SK-N-SH (cell line): ENCODE data around the gene NFIX. TPM values are rescaled to one million over a fixed set of nuclear protein-coding genes. Genes with fewer than 3 reads are reported as not detected.

ENCODE experiments used
- CTCF ChIA-PET: fragments of 300-600, 350-600 bp; formaldehyde crosslinking; extraction: SDS; loops from one replicate; lab custom pipeline; 2021; lab: Yijun Ruan, JAX
- POLR2A ChIA-PET: fragments of 350-600 bp; sonication (Branson Sonifier 250); formaldehyde crosslinking; extraction: SDS; loops from one replicate; lab custom pipeline; 2020; ENCODE audit warnings: antibody characterized with exemption, inconsistent platforms; lab: Yijun Ruan, JAX
- DNase-seq: peaks from one replicate; pipeline ENCODE4 v3.0.0; 2012
- H2AFZ ChIP-seq: fragments of 200-600 bp; sonication (generic); 2 replicates; pipeline ENCODE4 v1.8.1; 2016; ENCODE audit warnings: antibody characterized with exemption, mild to moderate bottlenecking, low read depth
- H3F3A ChIP-seq: fragments of 200-600 bp; sonication (generic); replicated peaks from 2 replicates; pipeline ENCODE3; 2016; ENCODE audit warnings: antibody characterized with exemption, mild to moderate bottlenecking; ENCODE audit not compliant: insufficient read depth
- H3K27ac ChIP-seq, 2 experiments: fragments of 200-500 bp in 1 of 2; fragments of 200-600 bp in 1 of 2; sonication (Bioruptor generic) in 1 of 2; sonication (generic), shearing (Covaris generic) in 1 of 2; 2 replicates each; pipeline versions ENCODE4 v1.5.1 to v1.6.1; 2014 to 2016; ENCODE audit warnings: low read depth in 2 of 2, inconsistent platforms in 1 of 2, low read length in 1 of 2, mild to moderate bottlenecking in 1 of 2, mixed read lengths in 1 of 2
- H3K27me3 ChIP-seq: fragments of 200-600 bp; sonication (generic), shearing (Covaris generic); 2 replicates; pipeline ENCODE4 v1.6.1; 2016; ENCODE audit warnings: mixed run types; ENCODE audit not compliant: insufficient read depth
- H3K36me3 ChIP-seq, 2 experiments: fragments of 200-500 bp in 1 of 2; fragments of 200-600 bp in 1 of 2; sonication (Bioruptor generic) in 1 of 2; sonication (generic) in 1 of 2; replicated peaks in 1 of 2; 2 replicates each; pipeline versions ENCODE3 to v1.5.1; 2014 to 2016; ENCODE audit warnings: low read length in 1 of 2, mild to moderate bottlenecking in 1 of 2; ENCODE audit not compliant: insufficient read depth in 2 of 2, control insufficient read depth in 1 of 2
- H3K4me1 ChIP-seq, 2 experiments: fragments of 200-500 bp in 1 of 2; fragments of 200-600 bp in 1 of 2; sonication (Bioruptor generic) in 1 of 2; sonication (generic), shearing (Covaris generic) in 1 of 2; 2 replicates each; pipeline versions ENCODE4 v1.5.1 to v1.6.1; 2014 to 2016; ENCODE audit warnings: low read depth in 1 of 2, low read length in 1 of 2, mixed run types in 1 of 2; ENCODE audit not compliant: insufficient read depth in 2 of 2, control insufficient read depth in 1 of 2
- H3K4me2 ChIP-seq: fragments of 200-600 bp; sonication (generic), shearing (Covaris generic); 2 replicates; pipeline ENCODE4 v1.6.1; 2017; ENCODE audit warnings: mixed run types
- H3K4me3 ChIP-seq, 2 experiments: fragments of 200-500 bp in 1 of 2; fragments of 200-600 bp in 1 of 2; sonication (Bioruptor generic) in 1 of 2; sonication (generic), shearing (Covaris generic) in 1 of 2; 2 replicates each; pipeline versions ENCODE4 v1.5.1 to v1.8.1; 2014 to 2016; ENCODE audit warnings: low read depth in 2 of 2, inconsistent platforms in 1 of 2, low read length in 1 of 2, mild to moderate bottlenecking in 1 of 2, mixed read lengths in 1 of 2, moderate library complexity in 1 of 2
- H3K79me2 ChIP-seq: fragments of 200-600 bp; sonication (generic); 2 replicates; pipeline ENCODE4 v1.8.1; 2017; ENCODE audit warnings: mild to moderate bottlenecking; ENCODE audit not compliant: insufficient read depth
- H3K9ac ChIP-seq: fragments of 200-600 bp; sonication (generic); 2 replicates; pipeline ENCODE4 v1.6.1; 2017; ENCODE audit warnings: mixed run types
- H3K9me2 ChIP-seq: fragments of 200-600 bp; sonication (generic); 2 replicates; pipeline ENCODE4 v1.6.1; 2017; ENCODE audit warnings: mixed run types
- H3K9me3 ChIP-seq: fragments of 200-600 bp; sonication (generic); 2 replicates; pipeline ENCODE4 v1.6.1; 2017; ENCODE audit warnings: mixed run types, mild to moderate bottlenecking, moderate library complexity
- H4K20me1 ChIP-seq: fragments of 200-600 bp; sonication (generic); 2 replicates; pipeline ENCODE4 v1.6.1; 2017; ENCODE audit warnings: mild to moderate bottlenecking, mixed run types; ENCODE audit not compliant: insufficient read depth
- CHD2 ChIP-seq: fragments of 150-350 bp; IDR thresholded peaks from 2 replicates; pipeline ENCODE4 v1.6.1; 2018; ENCODE audit warnings: low read length; ENCODE audit not compliant: partially characterized antibody
- ELF1 ChIP-seq: IDR thresholded peaks from 2 replicates; pipeline ENCODE4 v1.4.0; 2012
- EP300 ChIP-seq, 2 experiments: IDR thresholded peaks; 2 replicates each; pipeline versions ENCODE4 v1.4.0 to v1.6.1; 2012; ENCODE audit warnings: borderline replicate concordance in 1 of 2, low read depth in 1 of 2, low read length in 1 of 2
- FOXJ3 ChIP-seq: sonication (generic); formaldehyde crosslinking; IDR thresholded peaks from 2 replicates; pipeline ENCODE4 v1.5.1; 2020; ENCODE audit warnings: mild to moderate bottlenecking, missing genetic modification reagents
- GATA2 ChIP-seq: sonication (generic); formaldehyde crosslinking; IDR thresholded peaks from 2 replicates; pipeline ENCODE4 v1.5.0; 2020; ENCODE audit warnings: mild to moderate bottlenecking, missing genetic modification reagents
- MXI1 ChIP-seq: IDR thresholded peaks from 2 replicates; pipeline ENCODE4 v1.6.1; 2012; ENCODE audit warnings: mild to moderate bottlenecking, low read depth, low read length, improper control_type of control experiment
- NFIC ChIP-seq: IDR thresholded peaks from 2 replicates; pipeline ENCODE4 v1.4.0; 2012; ENCODE audit warnings: borderline replicate concordance
- PBX3 ChIP-seq: IDR thresholded peaks from 2 replicates; pipeline ENCODE4; 2012
- REST ChIP-seq: IDR thresholded peaks from 2 replicates; pipeline ENCODE4 v1.6.1; 2012; ENCODE audit warnings: mild to moderate bottlenecking, low read depth, low read length, moderate library complexity
- TCF12 ChIP-seq: IDR thresholded peaks from 2 replicates; pipeline ENCODE4 v1.4.0; 2012
- WGBS: methylation state at CpG from one replicate; pipeline ENCODE4 v1.1.6; 2017; ENCODE audit warnings: low lambda C conversion rate; 5-methylcytosine and 5-hydroxymethylcytosine counted together
- polyA plus RNA-seq, 3 experiments: library from polyadenylated mRNA; depleted of rRNA; stranded (reverse); fragments of >200 nt; gene quantifications; 2 replicates each; pipeline ENCODE4 v1.2.3, GENCODE V29; 2012
- TF ChIP-seq, protein P1 (sequence below): fragments of 150-350 bp; IDR thresholded peaks from 2 replicates; pipeline ENCODE4 v1.6.1; 2016; ENCODE audit warnings: mild to moderate bottlenecking, low read depth, low read length
- TF ChIP-seq, protein P2 (sequence below): IDR thresholded peaks from 2 replicates; pipeline ENCODE4 v1.4.0; 2012; ENCODE audit warnings: low read depth, borderline replicate concordance

The NFIX gene
- polyA plus RNA-seq, 1 of the 3 experiments (the other 2 are of a cell fraction): 14.8 TPM

- peak; percentile 84 for DNase-seq
- 0 out of 2 replicates have a peak, but pooled peaks have one; percentile 47 for TF ChIP-seq FOXJ3
- TF ChIP-seq PBX3: no peak
- TF ChIP-seq GATA2 (CRISPR knock-in tag): no peak
- TF ChIP-seq REST: no peak
- TF ChIP-seq EP300 (IDR thresholded peaks at IDR 0.05; ENCODE audit: borderline replicate concordance in 1 of 2, low read depth in 1 of 2, low read length in 1 of 2): peak in 1 of 2 experiments; percentile 86; a peak in 2 of 4 replicates
- TF ChIP-seq, protein P1, sequence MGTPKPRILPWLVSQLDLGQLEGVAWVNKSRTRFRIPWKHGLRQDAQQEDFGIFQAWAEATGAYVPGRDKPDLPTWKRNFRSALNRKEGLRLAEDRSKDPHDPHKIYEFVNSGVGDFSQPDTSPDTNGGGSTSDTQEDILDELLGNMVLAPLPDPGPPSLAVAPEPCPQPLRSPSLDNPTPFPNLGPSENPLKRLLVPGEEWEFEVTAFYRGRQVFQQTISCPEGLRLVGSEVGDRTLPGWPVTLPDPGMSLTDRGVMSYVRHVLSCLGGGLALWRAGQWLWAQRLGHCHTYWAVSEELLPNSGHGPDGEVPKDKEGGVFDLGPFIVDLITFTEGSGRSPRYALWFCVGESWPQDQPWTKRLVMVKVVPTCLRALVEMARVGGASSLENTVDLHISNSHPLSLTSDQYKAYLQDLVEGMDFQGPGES: no peak
- TF ChIP-seq MXI1: peak; percentile 46; the same call in 1 of the 2 replicates
- TF ChIP-seq ELF1: no peak
- peak; percentile 34; the same call in 1 of the 2 replicates for TF ChIP-seq TCF12
- TF ChIP-seq NFIC: peak; percentile 60; the same call in 1 of the 2 replicates
- TF ChIP-seq, protein P2, sequence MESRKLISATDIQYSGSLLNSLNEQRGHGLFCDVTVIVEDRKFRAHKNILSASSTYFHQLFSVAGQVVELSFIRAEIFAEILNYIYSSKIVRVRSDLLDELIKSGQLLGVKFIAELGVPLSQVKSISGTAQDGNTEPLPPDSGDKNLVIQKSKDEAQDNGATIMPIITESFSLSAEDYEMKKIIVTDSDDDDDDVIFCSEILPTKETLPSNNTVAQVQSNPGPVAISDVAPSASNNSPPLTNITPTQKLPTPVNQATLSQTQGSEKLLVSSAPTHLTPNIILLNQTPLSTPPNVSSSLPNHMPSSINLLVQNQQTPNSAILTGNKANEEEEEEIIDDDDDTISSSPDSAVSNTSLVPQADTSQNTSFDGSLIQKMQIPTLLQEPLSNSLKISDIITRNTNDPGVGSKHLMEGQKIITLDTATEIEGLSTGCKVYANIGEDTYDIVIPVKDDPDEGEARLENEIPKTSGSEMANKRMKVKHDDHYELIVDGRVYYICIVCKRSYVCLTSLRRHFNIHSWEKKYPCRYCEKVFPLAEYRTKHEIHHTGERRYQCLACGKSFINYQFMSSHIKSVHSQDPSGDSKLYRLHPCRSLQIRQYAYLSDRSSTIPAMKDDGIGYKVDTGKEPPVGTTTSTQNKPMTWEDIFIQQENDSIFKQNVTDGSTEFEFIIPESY: no peak
- peak; percentile 87 for TF ChIP-seq CHD2
- no peaks in the 10 kb centered on the region for H3K27me3 ChIP-seq
- peak within 1 kb of the TSS in 1 of 2 experiments; percentile 5; a peak in 1 of 4 replicates for H3K4me3 ChIP-seq
- H3K36me3 ChIP-seq: no peaks in the 10 kb centered on the region
- H4K20me1 ChIP-seq: no peaks in the 10 kb centered on the region
- ChIA-PET POLR2A (interaction anchor here (0.8 to 1.4 kb wide), 7 partner anchors 8 to 183 kb away, joined by 3 to 7 read pairs (median 4); no protein-coding TSS in a partner anchor), CTCF (interaction anchor here (0.7 to 24.6 kb wide), 9 partner anchors 7 to 183 kb away, joined by 3 to 603 read pairs (median 4); no protein-coding TSS in a partner anchor)
- peak within 1 kb of the TSS; percentile 47 for H2AFZ ChIP-seq
- peaks cover 6 to 23% of the 10 kb centered on the region in 2 experiments; a peak in 3 of 4 replicates for H3K4me1 ChIP-seq
- no peaks in the 10 kb centered on the region for H3K9me3 ChIP-seq
- H3F3A ChIP-seq: peaks cover 17% of the 10 kb centered on the region
- peak within 1 kb of the TSS; percentile 54 to 93; a peak in 3 of 4 replicates for H3K27ac ChIP-seq
- WGBS: 37% methylated on average over 10 of the region's 14 CpGs
- H3K79me2 ChIP-seq: no peaks in the 10 kb centered on the region
- H3K9me2 ChIP-seq: no peaks in the 10 kb centered on the region
- no peak within 1 kb of the TSS for H3K9ac ChIP-seq
- peak within 1 kb of the TSS; percentile 62; the same call in 1 of the 2 replicates for H3K4me2 ChIP-seq
These were observed 25.8 kb upstream of the NFIX start, which contains the start of gene DAND5 for GRCh38 chr19:12969292-12969988. DAND5 (plus strand) TSS chr19:12969576; CDS start chr19:12969661, 85 bp downstream.
